Fibroblast of peridontal ligament (primary cell): ENCODE data around the gene CPSF4.

Source experiments
- DNase-seq: peaks from one replicate; pipeline ENCODE4 v3.0.0-alpha.2; 2010; ENCODE audit errors: extremely low read depth

Gene CPSF4

DNA sequence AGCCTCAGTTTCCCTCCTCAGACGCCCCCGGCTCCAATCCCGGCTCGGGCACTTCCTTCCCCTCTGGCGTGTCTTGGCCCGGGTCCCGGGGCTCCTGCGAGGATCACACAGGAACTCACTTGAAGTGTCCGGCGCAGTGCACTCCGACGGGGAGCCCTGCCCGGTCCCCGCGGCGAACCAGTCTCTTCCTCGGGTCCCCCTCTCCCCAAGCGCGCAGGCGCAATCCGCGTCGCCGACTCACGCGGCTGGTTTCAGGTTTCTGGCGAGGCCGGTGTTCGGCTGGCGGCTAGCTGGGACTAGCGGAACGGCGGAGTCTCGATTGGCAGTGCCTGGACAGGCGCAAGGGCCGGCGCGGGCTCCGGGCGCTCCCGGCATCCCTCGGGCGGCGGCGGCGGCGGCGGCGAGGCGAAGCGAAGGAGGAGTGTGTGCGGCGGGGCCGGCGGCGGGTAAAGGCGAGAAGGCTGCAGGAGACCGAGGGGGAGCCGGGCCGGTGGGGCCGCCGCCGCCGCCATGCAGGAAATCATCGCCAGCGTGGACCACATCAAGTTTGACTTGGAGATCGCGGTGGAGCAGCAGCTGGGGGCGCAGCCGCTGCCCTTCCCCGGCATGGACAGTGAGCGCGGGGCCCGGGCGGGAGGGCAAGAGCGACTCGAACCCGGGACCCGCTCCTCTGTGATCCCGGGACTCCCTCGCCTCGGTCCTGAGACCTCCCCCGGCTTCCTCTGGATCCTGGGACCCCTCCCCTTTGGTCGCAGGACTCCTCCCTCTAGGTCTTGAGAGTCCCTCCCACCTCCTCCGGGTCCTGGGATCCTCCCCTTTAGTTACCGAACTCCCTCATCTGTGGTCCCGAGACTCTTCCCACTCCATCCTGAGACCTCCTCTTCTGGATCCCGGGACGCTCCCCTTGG lies at the start of gene CPSF4, which contains the start of gene PTCD1:
CPSF4 (plus strand) TSS at position 371 of the 908 bp plus-strand sequence; CDS start at position 511, 140 bp downstream.
PTCD1 (minus strand) TSS at position 226 of the 908 bp plus-strand sequence. CDS start 3,556 bp downstream, outside the sequence.
- DNase-seq = peak; percentile 92

DNA sequence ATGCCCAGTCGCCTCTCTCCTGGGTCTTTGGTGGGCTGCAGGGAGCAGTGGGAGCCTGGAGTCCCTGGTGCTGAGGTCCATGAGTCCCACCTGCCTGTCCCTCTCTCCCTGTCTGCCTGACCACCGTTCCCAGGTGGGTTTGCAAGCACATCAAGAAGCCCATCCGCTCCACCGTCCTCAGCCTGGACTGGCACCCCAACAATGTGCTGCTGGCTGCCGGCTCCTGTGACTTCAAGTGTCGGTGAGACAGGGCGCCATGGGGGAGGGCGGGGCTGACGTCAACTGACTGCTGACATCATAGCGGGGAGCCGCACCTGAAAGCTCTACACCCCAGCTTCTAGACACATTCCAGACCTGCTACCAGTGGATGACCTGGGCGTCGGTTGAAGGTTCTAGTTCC lies 49.0 kb upstream of the CPSF4 start:
- no peak for DNase-seq

DNA sequence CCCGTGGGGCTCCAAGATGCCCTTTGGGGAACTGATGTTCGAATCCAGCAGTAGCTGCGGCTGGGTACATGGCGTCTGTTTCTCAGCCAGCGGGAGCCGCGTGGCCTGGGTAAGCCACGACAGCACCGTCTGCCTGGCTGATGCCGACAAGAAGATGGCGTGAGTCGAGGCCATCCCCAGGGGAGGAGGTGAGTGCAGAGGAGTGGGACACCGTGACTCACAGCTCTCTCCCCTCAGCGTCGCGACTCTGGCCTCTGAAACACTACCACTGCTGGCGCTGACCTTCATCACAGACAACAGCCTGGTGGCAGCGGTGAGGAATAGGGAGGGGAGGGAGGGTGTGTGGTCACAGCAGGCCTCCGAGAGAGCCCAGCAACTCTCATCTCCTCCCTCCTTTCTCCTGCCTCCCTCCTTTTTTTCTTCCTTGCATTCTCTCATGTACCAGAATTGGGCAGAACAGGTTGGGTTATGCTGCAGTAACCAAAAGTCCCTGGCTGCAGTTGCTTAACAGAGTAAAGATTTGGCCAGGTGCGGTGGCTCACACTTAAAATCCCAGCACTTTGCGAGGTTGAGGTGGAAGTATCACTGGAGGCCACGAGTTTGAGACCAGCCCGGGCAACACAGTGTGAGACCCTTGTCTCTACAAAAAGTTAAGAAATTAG lies 47.7 kb upstream of the CPSF4 start:
- no peak for DNase-seq

DNA sequence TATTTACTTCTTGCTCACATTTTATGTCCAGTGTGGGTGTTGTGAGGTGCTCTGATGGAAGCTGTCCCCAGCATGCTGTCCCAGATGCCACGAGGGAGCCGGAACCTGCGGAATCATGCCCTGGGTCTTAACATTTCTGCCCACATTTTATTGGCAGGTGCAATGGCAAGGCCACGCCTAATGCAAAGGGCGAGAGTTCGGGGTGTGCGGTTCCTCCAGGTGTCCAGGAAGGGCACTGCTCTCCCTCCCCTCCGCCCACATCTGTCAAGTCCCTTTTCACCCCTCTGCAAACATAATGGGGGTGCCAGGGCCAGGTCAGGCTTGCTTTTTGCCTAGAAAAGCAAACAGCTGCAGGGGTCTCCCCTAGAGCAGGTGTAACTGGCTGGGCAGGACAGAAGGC lies 46.7 kb upstream of the CPSF4 start:
- DNase-seq = no peak

DNA sequence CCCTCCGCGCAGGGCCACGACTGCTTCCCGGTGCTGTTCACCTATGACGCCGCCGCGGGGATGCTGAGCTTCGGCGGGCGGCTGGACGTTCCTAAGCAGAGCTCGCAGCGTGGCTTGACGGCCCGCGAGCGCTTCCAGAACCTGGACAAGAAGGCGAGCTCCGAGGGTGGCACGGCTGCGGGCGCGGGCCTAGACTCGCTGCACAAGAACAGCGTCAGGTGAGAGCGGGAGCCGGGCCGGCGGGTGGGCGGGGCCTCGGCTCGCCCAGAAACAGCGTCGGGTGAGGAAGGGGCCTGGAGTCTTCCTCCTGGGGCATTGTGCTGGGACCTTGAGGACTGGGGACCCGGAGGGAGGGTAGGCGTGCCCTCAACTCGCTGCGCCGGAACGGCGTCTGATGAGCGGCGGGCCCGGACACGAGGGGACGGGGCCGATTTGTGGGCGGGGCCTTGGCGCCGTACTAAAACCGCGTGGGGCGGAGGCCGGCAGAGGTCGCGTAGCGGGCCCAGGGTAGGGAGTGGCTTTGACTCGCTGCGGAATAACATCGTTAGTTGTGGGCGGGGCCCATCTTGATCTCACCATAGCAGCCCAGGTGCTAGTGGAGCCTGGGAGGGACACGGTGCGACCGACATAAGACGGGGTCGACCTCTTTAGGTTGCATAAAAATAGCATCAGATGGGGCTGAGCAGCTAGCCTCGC lies 45.9 kb upstream of the CPSF4 start:
- DNase-seq = no peak

DNA sequence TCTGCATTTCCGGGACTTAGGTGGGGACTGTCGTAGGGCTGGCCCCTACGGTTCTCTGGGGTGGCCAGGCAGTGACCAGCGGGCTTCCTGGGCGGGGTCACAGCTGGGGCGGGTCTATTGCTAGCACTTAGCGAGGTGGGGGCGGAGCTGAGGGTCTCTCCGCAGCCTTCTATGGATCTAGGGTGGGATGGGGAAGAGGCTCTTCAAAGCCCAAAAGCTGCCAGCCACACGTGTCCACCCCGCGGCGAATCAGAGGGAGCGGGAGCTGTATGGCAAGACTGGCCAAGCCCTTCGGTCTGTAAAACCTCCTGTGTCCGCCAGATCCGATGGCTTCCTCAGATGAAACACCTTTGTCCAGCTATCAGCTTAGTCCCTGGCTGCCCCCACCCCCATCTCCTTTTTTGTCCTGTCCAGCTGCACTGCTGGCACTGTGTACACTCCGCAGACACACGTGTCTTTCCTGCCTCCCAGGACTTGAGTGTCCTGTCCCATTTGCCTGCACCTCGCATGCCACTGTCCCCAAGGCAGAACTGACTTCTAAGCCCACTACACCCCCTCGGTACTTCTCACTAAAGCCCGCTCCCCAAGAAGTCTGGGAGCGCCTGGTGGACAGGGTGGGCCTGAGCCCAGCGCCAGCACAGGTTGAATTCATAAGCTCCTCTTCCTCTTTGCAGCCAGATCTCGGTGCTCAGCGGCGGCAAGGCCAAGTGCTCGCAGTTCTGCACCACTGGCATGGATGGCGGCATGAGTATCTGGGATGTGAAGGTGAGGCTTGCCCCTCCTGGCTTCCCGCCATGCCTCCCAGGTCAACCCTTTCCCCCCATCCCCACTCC lies 45.2 kb upstream of the CPSF4 start:
- DNase-seq = no peak

DNA sequence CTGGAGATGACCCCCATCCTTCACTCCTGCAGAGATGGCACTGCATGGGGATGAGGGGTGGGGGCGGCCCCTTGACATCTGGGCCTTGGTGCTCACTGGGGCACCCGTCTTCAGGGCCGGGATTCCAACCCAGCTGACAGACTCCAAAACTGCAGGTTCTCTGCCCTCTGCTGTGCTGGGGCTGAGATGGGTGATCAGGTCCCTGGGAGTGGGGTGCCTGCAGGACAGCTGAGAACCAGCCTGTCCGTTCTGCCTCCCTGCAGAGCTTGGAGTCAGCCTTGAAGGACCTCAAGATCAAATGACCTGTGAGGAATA lies 44.6 kb upstream of the CPSF4 start:
- DNase-seq = no peak

DNA sequence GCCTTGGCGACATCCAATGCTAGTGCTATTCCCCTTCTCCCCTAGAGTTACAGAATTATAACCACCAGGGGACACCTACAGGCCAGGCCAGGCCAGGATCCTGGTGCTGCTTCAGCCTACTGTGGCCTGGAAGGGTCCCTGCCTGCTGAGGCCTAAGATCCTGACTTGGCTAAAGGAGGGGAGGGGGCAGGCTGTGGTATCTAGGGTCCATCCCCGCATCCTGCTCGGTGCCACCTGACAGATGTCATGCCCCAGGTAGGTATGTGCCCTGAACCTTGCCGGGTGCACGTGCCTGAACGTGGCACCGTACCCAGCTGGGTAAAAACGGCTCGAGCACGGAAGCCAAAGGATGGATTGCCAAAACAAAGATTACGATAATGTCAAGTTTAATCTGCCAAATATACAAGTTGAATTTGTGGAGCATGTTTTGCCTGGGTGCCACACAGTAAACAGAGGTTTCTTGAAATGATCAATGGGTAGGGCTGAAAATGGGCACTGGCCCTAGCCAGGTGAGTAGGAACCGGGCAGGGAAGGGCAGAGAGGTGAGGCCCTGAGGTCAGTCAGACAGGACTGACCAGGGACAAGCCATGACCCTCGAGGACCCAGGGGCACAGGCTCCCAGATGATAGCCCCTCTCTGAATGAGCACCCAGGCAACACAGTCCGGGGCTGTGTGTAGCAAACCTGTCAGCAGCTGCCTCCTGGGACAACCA lies 43.0 kb upstream of the CPSF4 start:
- no peak for DNase-seq

DNA sequence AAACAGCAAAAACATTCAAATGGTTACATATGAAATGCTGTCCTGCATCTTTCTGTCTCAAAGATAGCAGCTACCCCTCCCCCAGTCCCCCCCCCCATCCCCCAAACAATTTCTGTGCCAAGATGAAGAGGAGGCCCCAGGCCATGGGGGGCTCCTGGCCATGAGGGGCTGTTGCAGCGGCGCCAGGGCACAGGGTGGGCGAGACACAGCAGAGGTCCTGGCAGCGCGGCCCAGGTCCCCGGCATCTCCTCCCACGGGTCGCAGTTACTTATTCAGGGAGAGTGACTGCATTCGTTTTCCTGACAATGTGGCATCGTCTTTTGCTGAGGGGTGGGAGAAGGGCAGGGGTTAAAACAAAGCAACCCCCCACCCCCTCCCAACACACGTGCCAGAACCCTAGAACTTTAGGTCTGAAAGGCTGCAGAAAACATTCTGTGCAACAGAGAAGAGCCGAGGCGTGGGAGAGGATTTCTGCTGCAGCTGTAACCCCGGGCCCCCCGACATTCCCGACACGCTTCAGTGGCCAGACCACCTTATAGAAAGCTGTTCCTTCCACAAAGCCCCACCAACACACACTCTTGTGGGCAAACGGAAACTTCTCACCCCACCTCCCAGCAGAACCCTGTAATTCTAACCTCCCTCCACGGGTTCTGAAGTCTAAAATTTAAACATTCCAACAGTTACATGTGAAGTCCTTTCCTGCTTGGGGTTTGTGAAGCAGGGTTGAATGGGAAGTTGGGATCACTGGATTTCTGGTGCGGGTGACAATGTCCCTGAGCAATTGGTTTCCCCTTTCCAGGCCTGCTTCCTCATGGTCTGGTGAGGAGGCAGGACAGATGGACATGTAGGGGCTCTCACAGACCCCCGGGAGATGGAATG lies 42.1 kb upstream of the CPSF4 start:
- no peak for DNase-seq

DNA sequence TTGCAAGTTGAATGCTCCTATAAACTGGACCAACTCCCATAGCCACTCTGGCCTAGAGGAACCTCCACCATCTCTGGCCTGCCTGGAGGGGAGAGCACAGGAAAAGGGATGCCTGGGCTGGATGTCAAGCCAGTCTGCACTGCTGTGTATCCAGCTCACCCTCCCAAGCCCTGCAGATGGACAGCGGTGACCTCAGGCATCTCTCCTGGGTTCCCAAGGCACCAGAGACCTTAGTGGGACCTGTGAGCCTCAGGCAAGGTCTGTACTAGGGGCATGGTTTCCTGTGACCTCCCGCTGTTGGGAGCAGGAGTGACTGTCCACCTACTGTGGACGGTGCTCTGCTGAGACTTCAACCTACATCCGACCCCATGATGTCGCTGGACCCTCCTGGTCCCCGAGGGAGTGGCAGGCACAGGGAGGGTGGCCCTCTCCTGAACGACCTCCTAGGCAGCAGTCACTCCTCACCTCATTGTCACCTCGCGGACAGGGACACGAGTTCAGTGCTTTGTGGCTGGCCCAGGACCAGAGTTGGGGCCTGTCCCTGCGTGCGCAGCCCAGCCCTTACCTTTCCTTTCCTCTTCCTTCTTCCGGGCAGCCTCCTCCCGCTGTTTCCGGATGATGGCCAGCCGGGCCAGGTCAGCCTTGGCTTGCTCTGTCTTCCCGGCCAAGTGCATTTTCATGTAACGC lies 41.3 kb upstream of the CPSF4 start:
- no peak for DNase-seq

DNA sequence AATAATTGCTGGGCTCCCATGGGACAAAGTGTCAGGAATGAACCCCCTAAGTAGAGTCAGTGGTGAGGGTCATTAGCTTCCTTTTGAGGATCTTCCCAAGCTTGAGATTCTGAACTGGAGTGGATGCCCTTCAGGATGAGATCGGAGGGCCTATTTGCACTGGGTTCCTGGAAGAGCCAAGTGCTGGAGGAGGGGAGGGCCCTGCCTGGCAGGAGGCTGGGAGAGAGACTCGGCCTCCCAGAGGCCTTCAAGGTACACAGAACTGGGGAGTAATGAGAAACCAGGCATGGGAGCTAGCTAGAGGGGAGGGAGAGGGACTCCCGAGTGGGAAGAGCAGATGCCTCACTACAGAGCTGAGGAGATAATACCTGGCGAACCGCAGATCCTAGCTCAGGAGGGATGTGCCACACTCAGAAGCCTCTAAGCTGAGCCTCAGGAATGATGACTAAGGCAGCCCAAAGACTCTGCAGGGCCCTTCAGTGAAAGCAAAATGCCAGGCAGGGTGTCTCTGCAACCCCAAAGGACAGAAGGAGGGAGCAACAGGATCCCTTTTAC lies 39.8 kb upstream of the CPSF4 start:
- no peak for DNase-seq

DNA sequence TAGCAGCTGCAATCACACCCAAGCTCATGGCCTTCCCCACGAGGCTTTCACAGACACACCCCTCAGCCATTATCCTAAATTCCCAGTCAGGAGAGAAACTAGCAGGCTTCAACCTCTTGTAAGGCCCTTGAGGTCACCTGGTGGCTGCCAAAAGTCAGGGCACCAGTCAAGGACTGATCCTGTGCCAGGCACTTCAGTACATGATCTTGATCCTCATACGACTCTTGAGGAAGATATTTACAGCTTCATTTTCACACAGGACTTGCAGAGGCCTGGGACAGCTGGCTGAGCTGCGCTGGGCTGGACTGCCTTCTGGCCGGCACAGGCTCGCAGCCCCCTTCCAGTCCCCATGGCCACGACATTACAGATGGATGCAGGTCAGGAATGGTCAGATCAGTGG lies 39.1 kb upstream of the CPSF4 start:
- DNase-seq = no peak

DNA sequence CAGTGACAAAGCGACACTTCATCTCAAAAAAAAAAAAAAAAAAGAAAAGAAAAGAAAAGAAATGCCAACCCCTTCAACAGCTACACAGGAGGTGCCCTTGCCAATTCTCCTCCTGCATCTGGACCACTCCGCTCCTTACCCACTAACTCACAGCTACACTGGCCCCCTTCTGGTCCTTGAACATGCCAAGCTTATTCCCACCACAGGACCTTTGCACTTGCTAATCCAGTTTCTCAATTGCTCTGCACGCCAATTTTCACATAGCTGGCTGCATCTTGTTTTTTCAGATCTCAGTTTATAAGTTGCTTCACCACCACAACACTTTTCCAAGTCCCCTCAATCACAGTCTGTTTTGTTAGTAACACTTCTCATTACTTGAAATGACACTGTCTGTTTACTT lies 35.9 kb upstream of the CPSF4 start:
- DNase-seq = no peak

DNA sequence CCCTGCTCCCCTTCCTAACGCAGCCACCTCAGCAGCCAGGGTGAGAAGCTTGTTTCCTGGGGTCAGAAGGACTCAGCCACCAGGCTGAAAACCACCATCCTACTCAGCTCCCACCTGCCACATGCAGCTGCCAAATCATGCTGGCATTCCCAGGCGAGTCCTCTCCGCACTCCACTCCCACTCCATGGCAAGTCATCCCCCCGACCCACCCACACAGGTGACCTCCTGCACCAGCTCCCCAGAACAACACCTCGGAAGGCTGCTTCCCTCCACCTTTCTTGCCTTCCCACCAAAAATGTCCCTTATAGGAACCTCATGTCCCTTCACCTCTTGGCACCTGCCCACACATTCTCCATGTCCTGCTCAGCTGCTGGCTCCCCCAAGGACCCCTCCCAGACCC lies 35.0 kb upstream of the CPSF4 start:
- no peak for DNase-seq

DNA sequence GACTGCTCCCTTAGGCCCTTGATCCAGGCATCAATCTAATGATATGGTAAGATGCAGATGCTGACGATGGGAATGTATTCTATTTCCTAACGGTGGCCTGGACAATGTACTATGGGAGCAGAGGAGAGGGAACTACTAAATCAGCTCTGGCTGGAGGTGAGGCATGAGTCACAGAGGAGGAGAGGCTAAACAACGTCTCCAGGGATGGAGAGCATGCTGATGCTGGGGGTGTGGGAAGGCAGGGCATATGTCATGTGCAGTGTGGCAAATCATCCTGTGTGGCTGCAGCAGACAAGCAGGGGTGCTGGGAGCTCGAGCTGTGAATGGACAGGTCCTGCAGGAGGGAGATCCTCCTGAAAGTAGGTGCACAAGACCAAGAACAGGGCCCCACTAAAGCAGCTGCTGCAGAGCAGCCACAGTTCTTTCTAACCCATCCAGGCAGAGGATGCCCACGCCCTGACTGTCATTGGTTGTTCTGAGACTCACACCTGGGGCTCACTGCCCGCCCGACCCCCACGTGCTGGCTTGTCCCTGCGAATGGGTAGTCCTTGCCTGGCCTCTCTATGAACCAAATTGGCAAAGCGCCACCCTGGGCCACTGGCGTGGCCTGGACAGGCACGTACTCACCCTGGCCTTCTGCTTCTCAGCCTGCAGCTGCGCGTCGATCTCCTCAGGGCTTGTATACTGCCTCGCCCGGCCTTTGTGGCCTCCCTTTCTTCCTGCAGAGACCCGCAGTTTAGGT lies 34.3 kb upstream of the CPSF4 start:
- DNase-seq = no peak

DNA sequence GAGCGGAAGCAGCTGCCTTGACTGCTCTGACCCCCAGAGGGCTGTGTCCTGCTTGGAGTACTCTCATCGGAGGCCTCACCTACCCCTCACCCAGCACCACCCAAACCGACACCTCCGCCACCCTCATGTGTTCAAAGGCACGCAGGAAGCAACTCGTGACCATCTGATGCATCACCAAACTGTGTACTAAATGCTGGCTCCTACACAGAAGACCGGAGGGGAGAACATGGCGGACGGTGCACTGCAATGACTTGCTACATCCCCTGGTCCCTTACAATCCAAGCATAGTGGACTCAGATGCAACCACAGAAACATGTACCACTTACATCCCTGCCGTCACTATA lies 33.8 kb upstream of the CPSF4 start:
- DNase-seq = no peak

DNA sequence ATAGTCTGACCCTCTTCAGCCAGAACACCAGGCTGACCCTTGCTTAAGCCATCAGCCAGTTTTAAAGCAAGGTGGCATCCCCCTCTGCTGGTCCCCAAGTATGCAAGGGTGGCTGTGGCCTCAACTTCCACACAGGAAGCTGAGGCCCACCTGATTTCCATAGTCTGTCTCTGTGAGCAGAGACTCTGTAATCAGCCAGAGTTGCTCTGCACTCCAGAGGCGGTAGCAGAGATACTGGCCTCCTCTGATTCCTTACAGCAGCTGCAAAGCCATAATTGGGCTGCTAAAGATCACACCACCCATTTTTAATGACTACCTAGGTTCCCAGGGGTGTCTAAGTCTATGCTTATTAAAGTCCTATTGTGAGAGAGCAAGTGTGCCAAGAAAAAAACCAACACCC lies 32.2 kb upstream of the CPSF4 start:
- DNase-seq = no peak

DNA sequence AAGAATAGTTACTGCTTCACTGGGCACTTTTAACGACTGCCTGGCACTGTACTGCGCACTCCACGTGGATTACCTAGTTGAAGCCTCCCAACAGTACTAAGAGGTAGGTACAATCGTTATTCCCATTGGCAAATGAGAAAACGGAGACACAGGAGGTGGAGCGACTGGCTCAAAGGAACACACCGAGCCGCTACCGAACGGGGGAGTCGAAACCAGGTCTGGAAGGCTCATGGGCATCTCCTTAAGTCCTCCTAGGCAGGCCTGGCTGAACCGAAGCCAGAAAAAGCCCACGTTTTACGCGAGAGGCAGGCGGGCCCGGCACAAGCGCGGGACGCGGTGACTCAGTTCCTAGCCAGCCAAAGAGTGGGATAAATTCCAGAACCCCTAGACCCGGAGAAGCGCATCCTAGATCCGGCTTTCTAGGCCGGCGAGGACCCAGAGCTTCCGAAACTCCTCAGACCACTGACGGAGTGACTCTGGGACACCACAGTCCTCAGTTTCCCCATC lies 30.8 kb upstream of the CPSF4 start:
- peak; percentile 81 for DNase-seq
